Measurements from ENCODE around the gene TERT.

- no peak for TF ChIP-seq ARNT (IDR thresholded peaks at IDR 0.05)
- no peak for TF ChIP-seq SP1 (IDR thresholded peaks at IDR 0.05)
Measured at GRCh38 chr5:1331861-1332405, 37.1 kb upstream of the TERT start.

Measured in HEK293T (cell line).